H9 (cell line): ENCODE measurements around the gene ERC2. TPM values are rescaled to one million over a fixed set of nuclear protein-coding genes. Genes with fewer than 3 reads are reported as not detected.

Source experiments
- DNase-seq: peaks from one replicate; pipeline ENCODE4 v3.0.0-alpha.2; 2017
- H2AFZ ChIP-seq: one replicate; pipeline ENCODE4 v1.6.1; 2013; ENCODE audit warnings: mild to moderate bottlenecking, low read length, control low read depth, moderate library complexity
- H2AK5ac ChIP-seq: 2 replicates; pipeline ENCODE4 v1.6.1; 2013; ENCODE audit warnings: low read length, control low read depth, mixed read lengths; ENCODE audit not compliant: insufficient read length
- H2BK120ac ChIP-seq: one replicate; pipeline ENCODE4 v1.6.1; 2013; ENCODE audit warnings: low read depth, mild to moderate bottlenecking, low read length, control low read depth, inconsistent platforms; ENCODE audit not compliant: poor library complexity, severe bottlenecking
- H2BK12ac ChIP-seq: 2 replicates; pipeline ENCODE4 v1.6.1; 2013; ENCODE audit warnings: low read length, control low read depth, mixed read lengths, low read depth; ENCODE audit not compliant: insufficient read length
- H2BK15ac ChIP-seq: 2 replicates; pipeline ENCODE4 v1.6.1; 2013; ENCODE audit warnings: low read depth, low read length, control low read depth
- H2BK20ac ChIP-seq: one replicate; pipeline ENCODE4 v1.6.1; 2013; ENCODE audit warnings: low read depth, mild to moderate bottlenecking, low read length, control low read depth, inconsistent platforms; ENCODE audit not compliant: poor library complexity, severe bottlenecking
- H2BK5ac ChIP-seq: 2 replicates; pipeline ENCODE4 v1.6.1; 2013; ENCODE audit warnings: low read length, control low read depth, mixed read lengths; ENCODE audit not compliant: insufficient read length
- H3K14ac ChIP-seq: 2 replicates; pipeline ENCODE4 v1.6.1; 2013; ENCODE audit warnings: low read length, control low read depth; ENCODE audit not compliant: insufficient read depth
- H3K18ac ChIP-seq: 2 replicates; pipeline ENCODE4 v1.6.1; 2013; ENCODE audit warnings: low read depth, mild to moderate bottlenecking, mixed read lengths, low read length, control low read depth; ENCODE audit not compliant: insufficient read length
- H3K23ac ChIP-seq: 2 replicates; pipeline ENCODE4 v1.6.1; 2013; ENCODE audit warnings: low read length, control low read depth, mixed read lengths, low read depth; ENCODE audit not compliant: insufficient read length
- H3K23me2 ChIP-seq: 2 replicates; pipeline ENCODE4 v1.6.1; 2013; ENCODE audit warnings: low read depth, mild to moderate bottlenecking, mixed read lengths, low read length, control low read depth; ENCODE audit not compliant: insufficient read length, poor library complexity, severe bottlenecking
- H3K27ac ChIP-seq: 2 replicates; pipeline ENCODE4 v1.5.1; 2013; ENCODE audit warnings: low read length, control low read depth, mixed read lengths, low read depth; ENCODE audit not compliant: insufficient read length
- H3K27me3 ChIP-seq: 2 replicates; pipeline ENCODE4 v1.6.1; 2013; ENCODE audit warnings: low read length, control low read depth, inconsistent platforms; ENCODE audit not compliant: insufficient read depth
- H3K4ac ChIP-seq: 2 replicates; pipeline ENCODE4 v1.6.1; 2013; ENCODE audit warnings: low read depth, mild to moderate bottlenecking, control low read depth, inconsistent platforms, low read length, moderate library complexity
- H3K4me1 ChIP-seq: 2 replicates; pipeline ENCODE4 v1.6.1; 2013; ENCODE audit warnings: low read length, control low read depth, inconsistent platforms; ENCODE audit not compliant: insufficient read depth
- H3K4me2 ChIP-seq: 2 replicates; pipeline ENCODE4 v1.6.1; 2013; ENCODE audit warnings: low read length, control low read depth, mixed read lengths; ENCODE audit not compliant: insufficient read length, insufficient read depth
- H3K56ac ChIP-seq: 2 replicates; pipeline ENCODE4 v1.6.1; 2013; ENCODE audit warnings: low read depth, mild to moderate bottlenecking, mixed read lengths, low read length, control low read depth; ENCODE audit not compliant: insufficient read length
- H3K79me1 ChIP-seq: 2 replicates; pipeline ENCODE4 v1.6.1; 2013; ENCODE audit warnings: low read depth, mild to moderate bottlenecking, moderate library complexity, low read length, control low read depth, inconsistent platforms; ENCODE audit not compliant: insufficient read depth, poor library complexity, severe bottlenecking
- H3K79me2 ChIP-seq: 2 replicates; pipeline ENCODE4 v1.6.1; 2013; ENCODE audit warnings: low read length, control low read depth, inconsistent platforms; ENCODE audit not compliant: insufficient read depth
- H3K9ac ChIP-seq: 2 replicates; pipeline ENCODE4 v1.6.1; 2013; ENCODE audit warnings: low read length, control low read depth, mixed read lengths; ENCODE audit not compliant: insufficient read length; ENCODE audit errors: extremely low read depth
- H3K9me3 ChIP-seq: one replicate; pipeline ENCODE4 v1.6.1; 2013; ENCODE audit warnings: low read depth, low read length, inconsistent platforms; ENCODE audit not compliant: control insufficient read depth
- H3T11ph ChIP-seq: one replicate; pipeline ENCODE4 v1.6.1; 2013; ENCODE audit warnings: mild to moderate bottlenecking, low read length, control low read depth, inconsistent platforms
- H4K20me1 ChIP-seq: one replicate; pipeline ENCODE4 v1.6.1; 2013; ENCODE audit not compliant: control insufficient read depth, insufficient read length, insufficient read depth
- H4K5ac ChIP-seq: 2 replicates; pipeline ENCODE4 v1.6.1; 2013; ENCODE audit warnings: low read depth, mild to moderate bottlenecking, mixed read lengths, low read length, control low read depth; ENCODE audit not compliant: insufficient read length
- H4K8ac ChIP-seq: replicated peaks from 2 replicates; pipeline ENCODE4 v1.6.1; 2013; ENCODE audit warnings: low read length, control low read depth, mixed read lengths, low read depth; ENCODE audit not compliant: insufficient read length
- H4K91ac ChIP-seq: 2 replicates; pipeline ENCODE4 v1.6.1; 2013; ENCODE audit warnings: low read depth, mild to moderate bottlenecking, moderate library complexity, mixed read lengths, low read length, control low read depth; ENCODE audit not compliant: insufficient read length
- H3K27ac Mint-ChIP-seq, 3 experiments: 2 replicates in 2 of 3; 3 replicates in 1 of 3; pipeline ENCODE4 v1.8.0; 2020 to 2021; ENCODE audit warnings: mixed read lengths in 3 of 3, mild to moderate bottlenecking in 1 of 3, moderate library complexity in 1 of 3
- H3K27me3 Mint-ChIP-seq: 2 replicates; pipeline ENCODE4 v1.8.0; 2021; ENCODE audit warnings: low read depth, mild to moderate bottlenecking, moderate library complexity, mixed read lengths
- H3K36me3 Mint-ChIP-seq, 3 experiments: 2 replicates in 2 of 3; 3 replicates in 1 of 3; pipeline ENCODE4 v1.8.0; 2020 to 2021; ENCODE audit warnings: low read depth in 3 of 3, mixed read lengths in 3 of 3; ENCODE audit not compliant: insufficient read depth in 1 of 3
- H3K4me1 Mint-ChIP-seq, 2 experiments: 2 replicates each; pipeline ENCODE4 v1.8.0; 2020; ENCODE audit warnings: mixed read lengths in 2 of 2
- H3K4me3 Mint-ChIP-seq, 2 experiments: 2 replicates in 1 of 2; 3 replicates in 1 of 2; pipeline ENCODE4 v1.8.0; 2020 to 2021; ENCODE audit warnings: mild to moderate bottlenecking in 2 of 2, mixed read lengths in 2 of 2, moderate library complexity in 1 of 2
- H3K9me3 Mint-ChIP-seq, 2 experiments: 2 replicates in 1 of 2; 3 replicates in 1 of 2; pipeline ENCODE4 v1.8.0; 2020; ENCODE audit warnings: mild to moderate bottlenecking in 2 of 2, mixed read lengths in 2 of 2, moderate library complexity in 1 of 2
- CTCF ChIP-seq: fragments of 200-600 bp; sonication (generic); conservative IDR thresholded peaks from 3 replicates; pipeline ENCODE4 v1.8.0; 2021; ENCODE audit warnings: antibody characterized with exemption, mild to moderate bottlenecking
- WGBS: extraction: QIAGEN DNeasy Blood & Tissue Kit; methylation state at CpG from one replicate; pipeline ENCODE4 v1.1.7; 2013; ENCODE audit warnings: missing lambda C conversion rate, low lambda C conversion rate, mixed read lengths; ENCODE audit not compliant: insufficient read length; ENCODE audit errors: extremely low coverage; 5-methylcytosine and 5-hydroxymethylcytosine counted together
- total RNA-seq: library from RNA; stranded (reverse); gene quantifications from 2 replicates; pipeline ENCODE4 v1.2.1, GENCODE V29; 2021

ERC2 gene
- total RNA-seq, 1 experiment from 2014 or later = 15.4 TPM

GRCh38 chr3:55939287-55939686, 529.0 kb downstream of the ERC2 start:
- Histone ChIP-seq H3K4ac (no peak overlapping the region), H3T11ph (no peak overlapping the region), H2BK15ac (no peak overlapping the region), H3K14ac (no peak overlapping the region), H3K56ac (no peak overlapping the region), H3K4me2 (no peak overlapping the region), H3K9me3 (no peaks in the 10 kb centered on the region), H3K23ac (no peak overlapping the region), H2AK5ac (no peak overlapping the region), H2BK5ac (no peak overlapping the region), H4K5ac (no peak overlapping the region), H3K27ac (no peak overlapping the region), H2BK12ac (no peak overlapping the region), H3K18ac (no peak overlapping the region), H3K9ac (no peak overlapping the region), H3K79me2 (no peaks in the 10 kb centered on the region), H2BK20ac (no peak overlapping the region), H4K91ac (no peak overlapping the region), H3K23me2 (no peaks in the 10 kb centered on the region), H2AFZ (no peak overlapping the region), H4K20me1 (no peaks in the 10 kb centered on the region), H4K8ac (no peak overlapping the region), H3K79me1 (no peaks in the 10 kb centered on the region), H3K27me3 (no peaks in the 10 kb centered on the region), H2BK120ac (no peak overlapping the region), H3K4me1 (no peaks in the 10 kb centered on the region)
- Mint-ChIP-seq H3K4me1 (peaks cover 3 to 8% of the 10 kb centered on the region in 2 experiments), H3K36me3 (no peaks in the 10 kb centered on the region), H3K27me3 (no peaks in the 10 kb centered on the region), H3K9me3 (no peaks in the 10 kb centered on the region), H3K4me3 (no peak overlapping the region), H3K27ac (no peak overlapping the region)
- TF ChIP-seq CTCF = no peak
- no CpG with 5 or more reads among the region's 1 CpG for WGBS
- no peak for DNase-seq
